HL-60 (cell line): ENCODE measurements around the gene GRM4.

Experiments
- DNase-seq, 2 experiments: peaks; one replicate each; pipeline ENCODE4 v3.0.0-alpha.2; 2010 to 2020; ENCODE audit warnings: low read depth in 1 of 2, low spot score in 1 of 2
- H3K27ac ChIP-seq: fragments of 250-450 bp; sonication (Bioruptor Pico); replicated peaks from 2 replicates; pipeline ENCODE4 v1.5.1; 2020; ENCODE audit warnings: mild to moderate bottlenecking, moderate library complexity
- H3K27me3 ChIP-seq: fragments of 250-450 bp; sonication (Bioruptor Pico); 2 replicates; pipeline ENCODE4 v1.5.1; 2021; ENCODE audit warnings: mild to moderate bottlenecking, moderate library complexity; ENCODE audit not compliant: insufficient read depth, poor library complexity, severe bottlenecking
- H3K4me3 ChIP-seq: replicated peaks from 2 replicates; pipeline ENCODE4 v1.5.1; 2011; ENCODE audit warnings: mild to moderate bottlenecking, control low read depth, low read length; ENCODE audit not compliant: insufficient read depth
- GABPA ChIP-seq: IDR thresholded peaks from 2 replicates; pipeline ENCODE4 v1.6.1; 2012; ENCODE audit warnings: low read depth
- POLR2AphosphoS5 ChIP-seq: IDR thresholded peaks from 2 replicates; pipeline ENCODE4 v1.6.1; 2012; ENCODE audit warnings: low read depth
- SPI1 ChIP-seq: IDR thresholded peaks from 2 replicates; pipeline ENCODE4 v1.6.1; 2012; ENCODE audit warnings: low read depth, mild to moderate bottlenecking, borderline replicate concordance
- long read RNA-seq: library from polyadenylated mRNA; unstranded; transcript quantifications from one replicate; pipeline ENCODE4 v2.0.0, GENCODE V29; 2020
- TF ChIP-seq, protein P1 (sequence below): IDR thresholded peaks from 2 replicates; pipeline ENCODE4 v1.6.1; 2012; ENCODE audit warnings: low read depth; ENCODE audit not compliant: insufficient replicate concordance
- TF ChIP-seq, protein P2 (sequence below): IDR thresholded peaks from one replicate; pipeline ENCODE4 v1.5.1; 2011; ENCODE audit warnings: low read length, control low read depth, inconsistent platforms; ENCODE audit not compliant: insufficient read depth

GRM4 gene
- long read RNA-seq: 0 reads

- Histone ChIP-seq H3K27me3 (peaks cover 49% of the 10 kb centered on the region), H3K4me3 (no peak within 1 kb of the TSS), H3K27ac (no peak within 1 kb of the TSS)
- no peak for DNase-seq
- TF ChIP-seq, protein P1, sequence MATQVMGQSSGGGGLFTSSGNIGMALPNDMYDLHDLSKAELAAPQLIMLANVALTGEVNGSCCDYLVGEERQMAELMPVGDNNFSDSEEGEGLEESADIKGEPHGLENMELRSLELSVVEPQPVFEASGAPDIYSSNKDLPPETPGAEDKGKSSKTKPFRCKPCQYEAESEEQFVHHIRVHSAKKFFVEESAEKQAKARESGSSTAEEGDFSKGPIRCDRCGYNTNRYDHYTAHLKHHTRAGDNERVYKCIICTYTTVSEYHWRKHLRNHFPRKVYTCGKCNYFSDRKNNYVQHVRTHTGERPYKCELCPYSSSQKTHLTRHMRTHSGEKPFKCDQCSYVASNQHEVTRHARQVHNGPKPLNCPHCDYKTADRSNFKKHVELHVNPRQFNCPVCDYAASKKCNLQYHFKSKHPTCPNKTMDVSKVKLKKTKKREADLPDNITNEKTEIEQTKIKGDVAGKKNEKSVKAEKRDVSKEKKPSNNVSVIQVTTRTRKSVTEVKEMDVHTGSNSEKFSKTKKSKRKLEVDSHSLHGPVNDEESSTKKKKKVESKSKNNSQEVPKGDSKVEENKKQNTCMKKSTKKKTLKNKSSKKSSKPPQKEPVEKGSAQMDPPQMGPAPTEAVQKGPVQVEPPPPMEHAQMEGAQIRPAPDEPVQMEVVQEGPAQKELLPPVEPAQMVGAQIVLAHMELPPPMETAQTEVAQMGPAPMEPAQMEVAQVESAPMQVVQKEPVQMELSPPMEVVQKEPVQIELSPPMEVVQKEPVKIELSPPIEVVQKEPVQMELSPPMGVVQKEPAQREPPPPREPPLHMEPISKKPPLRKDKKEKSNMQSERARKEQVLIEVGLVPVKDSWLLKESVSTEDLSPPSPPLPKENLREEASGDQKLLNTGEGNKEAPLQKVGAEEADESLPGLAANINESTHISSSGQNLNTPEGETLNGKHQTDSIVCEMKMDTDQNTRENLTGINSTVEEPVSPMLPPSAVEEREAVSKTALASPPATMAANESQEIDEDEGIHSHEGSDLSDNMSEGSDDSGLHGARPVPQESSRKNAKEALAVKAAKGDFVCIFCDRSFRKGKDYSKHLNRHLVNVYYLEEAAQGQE: no peak
- no peak for TF ChIP-seq POLR2AphosphoS5
- TF ChIP-seq, protein P2, sequence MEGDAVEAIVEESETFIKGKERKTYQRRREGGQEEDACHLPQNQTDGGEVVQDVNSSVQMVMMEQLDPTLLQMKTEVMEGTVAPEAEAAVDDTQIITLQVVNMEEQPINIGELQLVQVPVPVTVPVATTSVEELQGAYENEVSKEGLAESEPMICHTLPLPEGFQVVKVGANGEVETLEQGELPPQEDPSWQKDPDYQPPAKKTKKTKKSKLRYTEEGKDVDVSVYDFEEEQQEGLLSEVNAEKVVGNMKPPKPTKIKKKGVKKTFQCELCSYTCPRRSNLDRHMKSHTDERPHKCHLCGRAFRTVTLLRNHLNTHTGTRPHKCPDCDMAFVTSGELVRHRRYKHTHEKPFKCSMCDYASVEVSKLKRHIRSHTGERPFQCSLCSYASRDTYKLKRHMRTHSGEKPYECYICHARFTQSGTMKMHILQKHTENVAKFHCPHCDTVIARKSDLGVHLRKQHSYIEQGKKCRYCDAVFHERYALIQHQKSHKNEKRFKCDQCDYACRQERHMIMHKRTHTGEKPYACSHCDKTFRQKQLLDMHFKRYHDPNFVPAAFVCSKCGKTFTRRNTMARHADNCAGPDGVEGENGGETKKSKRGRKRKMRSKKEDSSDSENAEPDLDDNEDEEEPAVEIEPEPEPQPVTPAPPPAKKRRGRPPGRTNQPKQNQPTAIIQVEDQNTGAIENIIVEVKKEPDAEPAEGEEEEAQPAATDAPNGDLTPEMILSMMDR: no peak
- no peak for TF ChIP-seq GABPA
- no peak for TF ChIP-seq SPI1
Measured at GRCh38 chr6:34146021-34146782, at the start of gene GRM4. Gene GRM4, minus strand, starts transcription at chr6:34146087. Its CDS starts 12,591 bp downstream, at chr6:34133496.

DNA sequence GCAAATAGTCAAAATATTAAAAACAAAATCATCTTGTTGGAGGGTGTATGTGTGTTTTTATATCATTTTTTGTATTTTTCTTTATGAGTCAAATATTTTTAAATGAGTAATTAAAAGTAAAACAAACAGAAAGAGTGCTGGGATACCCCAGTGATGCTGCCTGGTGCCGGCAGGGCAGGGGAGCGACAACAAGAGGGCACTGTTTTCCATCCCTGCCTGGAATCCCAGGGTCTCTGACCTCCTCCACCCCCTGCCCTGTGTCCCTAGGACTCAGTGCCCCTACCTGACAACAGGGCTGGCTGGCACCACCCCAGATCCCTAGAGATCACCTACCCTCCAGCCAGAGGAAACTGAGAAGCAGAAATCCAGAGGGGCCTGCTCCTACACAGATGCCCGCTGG is 48.9 kb upstream of the GRM4 start:
- Histone ChIP-seq H3K4me3 (no peak overlapping the region), H3K27me3 (no peaks in the 10 kb centered on the region), H3K27ac (no peak overlapping the region)
- TF ChIP-seq POLR2AphosphoS5 (no peak), SPI1 (no peak)
- TF ChIP-seq, protein P2: no peak
- TF ChIP-seq, protein P1: no peak
- no peak for DNase-seq

GRCh38 chr6:34190504-34191122 is 44.7 kb upstream of the GRM4 start:
- H3K4me3 ChIP-seq: no peak overlapping the region
- H3K27me3 ChIP-seq: no peaks in the 10 kb centered on the region
- no peak for TF ChIP-seq SPI1
- no peak for TF ChIP-seq POLR2AphosphoS5
- TF ChIP-seq, protein P2: no peak
- TF ChIP-seq, protein P1: no peak
- no peak for TF ChIP-seq GABPA
- peak overlapping the region; percentile 32; the same call in 1 of the 2 replicates for H3K27ac ChIP-seq
- DNase-seq: no peak
